CD14-positive monocyte (primary cell): Measurements from ENCODE around the gene DIRAS3. TPM values are rescaled to one million over a fixed set of nuclear protein-coding genes. Genes with fewer than 3 reads are reported as not detected.
"Not testable (repeated sequence)": the region's sequence is repeated elsewhere in the genome, so short reads cannot be mapped to it uniquely, and the experiment has no call there.

Source experiments
- DNase-seq, 3 donors: peaks; one replicate each; pipeline ENCODE4 v3.0.0-alpha.2; 2011 to 2022
- H2AFZ ChIP-seq: 2 replicates; pipeline ENCODE4 v1.6.0; 2012; ENCODE audit warnings: mild to moderate bottlenecking, low read depth, low read length, inconsistent platforms; ENCODE audit not compliant: insufficient read depth, poor library complexity, severe bottlenecking
- H3K27ac ChIP-seq, 2 donors: 1 replicate in 1 of 2; 2 replicates in 1 of 2; pipeline ENCODE4 v1.5.1; 2012 to 2013; ENCODE audit warnings: low read length in 2 of 2, control low read depth in 1 of 2, inconsistent platforms in 1 of 2, low read depth in 1 of 2, mild to moderate bottlenecking in 1 of 2
- H3K27me3 ChIP-seq, 2 donors: one replicate each; pipeline versions ENCODE4 v1.6.0 to v1.6.1; 2011 to 2013; ENCODE audit warnings: low read length in 2 of 2; ENCODE audit not compliant: control insufficient read depth in 2 of 2, insufficient read depth in 2 of 2
- H3K36me3 ChIP-seq, 2 donors: replicated peaks in 1 of 2; 1 replicate in 1 of 2; 2 replicates in 1 of 2; pipeline versions ENCODE4 v1.5.1 to v1.6.1; 2012 to 2013; ENCODE audit warnings: low read length in 2 of 2, control low read depth in 1 of 2, inconsistent platforms in 1 of 2, mild to moderate bottlenecking in 1 of 2; ENCODE audit not compliant: insufficient read depth in 2 of 2, control insufficient read depth in 1 of 2
- H3K4me1 ChIP-seq, 2 donors: 1 replicate in 1 of 2; 2 replicates in 1 of 2; pipeline versions ENCODE4 v1.5.1 to v1.6.1; 2012 to 2013; ENCODE audit warnings: low read length in 2 of 2, control low read depth in 1 of 2, inconsistent platforms in 1 of 2, mild to moderate bottlenecking in 1 of 2, moderate library complexity in 1 of 2; ENCODE audit not compliant: insufficient read depth in 2 of 2, control insufficient read depth in 1 of 2
- H3K4me2 ChIP-seq: replicated peaks from 2 replicates; pipeline ENCODE3; 2012; ENCODE audit warnings: low read length, moderate library complexity, mild to moderate bottlenecking; ENCODE audit not compliant: poor library complexity, severe bottlenecking; ENCODE audit errors: extremely low read depth
- H3K4me3 ChIP-seq, 3 experiments: fragments of 200-600 bp in 1 of 3; sonication (generic) in 1 of 3; replicated peaks in 1 of 3; 1 replicate in 2 of 3; 2 replicates in 1 of 3; pipeline ENCODE4 v1.5.1; 2011 to 2013; ENCODE audit warnings: low read length in 3 of 3, mild to moderate bottlenecking in 3 of 3, control low read depth in 2 of 3, low read depth in 2 of 3, inconsistent platforms in 1 of 3, moderate library complexity in 1 of 3
- H3K79me2 ChIP-seq: 2 replicates; pipeline ENCODE4 v1.6.0; 2012; ENCODE audit warnings: mild to moderate bottlenecking, control low read depth, inconsistent platforms, low read length, moderate library complexity; ENCODE audit not compliant: insufficient read depth
- H3K9ac ChIP-seq: 2 replicates; pipeline ENCODE4 v1.6.0; 2017; ENCODE audit warnings: low read length, mild to moderate bottlenecking; ENCODE audit not compliant: insufficient read depth, poor library complexity, severe bottlenecking
- H3K9me3 ChIP-seq, 2 donors: replicated peaks in 1 of 2; 1 replicate in 1 of 2; 2 replicates in 1 of 2; pipeline versions ENCODE4 v1.5.1 to v1.6.1; 2012 to 2013; ENCODE audit warnings: low read length in 2 of 2, control low read depth in 1 of 2; ENCODE audit not compliant: control insufficient read depth in 1 of 2, insufficient read depth in 1 of 2
- H4K20me1 ChIP-seq: 2 replicates; pipeline ENCODE4 v1.6.0; 2012; ENCODE audit warnings: mild to moderate bottlenecking, low read length, control low read depth, moderate library complexity; ENCODE audit not compliant: insufficient read depth
- H3K27ac Mint-ChIP-seq, 7 donors: one replicate each; pipeline ENCODE4 v1.8.0; 2020; ENCODE audit warnings: mild to moderate bottlenecking in 7 of 7, mixed read lengths in 7 of 7, moderate library complexity in 6 of 7, inconsistent platforms in 2 of 7
- H3K27me3 Mint-ChIP-seq, 3 donors: one replicate each; pipeline ENCODE4 v1.8.0; 2021 to 2022; ENCODE audit warnings: low read depth in 3 of 3, mild to moderate bottlenecking in 3 of 3, mixed read lengths in 3 of 3, moderate library complexity in 3 of 3, inconsistent platforms in 1 of 3
- H3K36me3 Mint-ChIP-seq, 2 donors: one replicate each; pipeline ENCODE4 v1.8.0; 2020; ENCODE audit warnings: mixed read lengths in 2 of 2, inconsistent platforms in 1 of 2, mild to moderate bottlenecking in 1 of 2
- H3K4me1 Mint-ChIP-seq: one replicate; pipeline ENCODE4 v1.8.0; 2020; ENCODE audit warnings: mild to moderate bottlenecking, mixed read lengths
- H3K4me3 Mint-ChIP-seq, 2 donors: one replicate each; pipeline ENCODE4 v1.8.0; 2020; ENCODE audit warnings: mild to moderate bottlenecking in 2 of 2, mixed read lengths in 2 of 2, moderate library complexity in 1 of 2
- H3K9me3 Mint-ChIP-seq, 7 donors: one replicate each; pipeline ENCODE4 v1.8.0; 2020 to 2022; ENCODE audit warnings: mixed read lengths in 7 of 7, mild to moderate bottlenecking in 6 of 7, moderate library complexity in 6 of 7, inconsistent platforms in 2 of 7
- CTCF ChIP-seq: fragments of 200-600 bp; IDR thresholded peaks from one replicate; pipeline ENCODE4 v1.8.0; 2022; ENCODE audit warnings: antibody characterized with exemption, mild to moderate bottlenecking
- WGBS: methylation state at CpG from one replicate; pipeline ENCODE4 v1.1.5; 2013; ENCODE audit warnings: missing lambda C conversion rate; ENCODE audit not compliant: insufficient coverage; 5-methylcytosine and 5-hydroxymethylcytosine counted together
- intact Hi-C, 2 donors: fragments of 100-400 bp; cut with micrococcal nuclease; formaldehyde crosslinking; loops; one replicate each; pipeline versions ENCODE4 v1.15.0 to v1.15.1; 2023
- polyA plus RNA-seq, 3 donors: library from polyadenylated mRNA; depleted of rRNA in 1 of 3; unstranded in 2 of 3; stranded (reverse) in 1 of 3; fragments of 300-500 nt in 2 of 3; fragments of >200 nt in 1 of 3; fragmentation: Illumina TruSeq in 2 of 3; gene quantifications; 1 replicate in 2 of 3; 2 replicates in 1 of 3; pipeline ENCODE4 v1.2.3, GENCODE V29; 2012 to 2021

Gene DIRAS3
- polyA plus RNA-seq, 3 donors, result 0.12 TPM; not detected in 2

- Histone ChIP-seq H3K4me2 (no peak overlapping the region), H3K9ac (no peak overlapping the region), H3K4me3 (no peak overlapping the region), H2AFZ (no peak overlapping the region), H3K4me1 (no peaks in the 10 kb centered on the region), H4K20me1 (no peaks in the 10 kb centered on the region), H3K27me3 (no peaks in the 10 kb centered on the region), H3K27ac (no peak overlapping the region), H3K9me3 (no peaks in the 10 kb centered on the region), H3K36me3 (no peaks in the 10 kb centered on the region), H3K79me2 (no peaks in the 10 kb centered on the region)
- intact Hi-C loops, result no loop called here
- no peak for DNase-seq
- no peak overlapping the region for H3K4me3 Mint-ChIP-seq
- H3K27me3 Mint-ChIP-seq, result peaks cover 0 to 2% (median 1%) of the 10 kb centered on the region in 3 donors
- WGBS, result 100% methylated on average over 1 of the region's 1 CpG
- H3K9me3 Mint-ChIP-seq, result peaks cover 0 to 2% (median 0%) of the 10 kb centered on the region in 7 donors
- H3K27ac Mint-ChIP-seq, result no peak overlapping the region
- no peaks in the 10 kb centered on the region for H3K36me3 Mint-ChIP-seq
- no peaks in the 10 kb centered on the region for H3K4me1 Mint-ChIP-seq
- TF ChIP-seq CTCF, result no peak
Measured at GRCh38 chr1:68065766-68066165, 15.3 kb upstream of the DIRAS3 start.

DNA sequence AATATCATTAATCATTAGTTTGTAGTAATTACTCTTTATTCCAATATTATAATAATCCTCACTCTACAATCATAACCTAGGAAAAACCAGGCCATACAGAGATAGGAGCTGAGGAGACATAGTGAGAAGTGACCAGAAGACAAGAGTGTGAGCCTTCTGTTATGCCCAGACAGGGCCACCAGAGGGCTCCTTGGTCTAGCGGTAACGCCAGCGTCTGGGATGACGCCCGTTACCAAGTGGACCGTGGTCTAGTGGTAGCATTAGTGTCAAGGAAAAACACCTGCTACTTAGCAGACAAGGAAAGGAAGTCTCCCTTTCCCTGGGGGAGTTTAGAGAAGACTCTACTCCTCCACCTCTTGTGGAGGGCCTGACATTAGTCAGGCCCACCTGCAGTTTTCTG, 7.6 kb upstream of the DIRAS3 start:
- H3K27me3 ChIP-seq, H3K36me3 Mint-ChIP-seq, H3K4me3 ChIP-seq, intact Hi-C loops, H3K4me2 ChIP-seq, H3K4me3 Mint-ChIP-seq, H2AFZ ChIP-seq, H3K27me3 Mint-ChIP-seq, H3K4me1 ChIP-seq, H3K4me1 Mint-ChIP-seq, H3K9ac ChIP-seq, H4K20me1 ChIP-seq, H3K36me3 ChIP-seq, DNase-seq, H3K79me2 ChIP-seq, H3K27ac ChIP-seq, H3K27ac Mint-ChIP-seq: not testable (repeated sequence)
- peaks cover 0 to 12% (median 3%) of the 10 kb centered on the region in 7 donors for H3K9me3 Mint-ChIP-seq
- H3K9me3 ChIP-seq, result peaks cover 0 to 12% of the 10 kb centered on the region in 2 donors
- WGBS, result no CpG with 5 or more reads among the region's 6 CpGs
